HEK293 (cell line): ENCODE data around the gene UGT1A4.

ENCODE experiments used
- CTCF ChIA-PET: fragments of 350-600 bp; formaldehyde crosslinking; extraction: SDS; loops from one replicate; lab custom pipeline; 2021; ENCODE audit warnings: antibody characterized with exemption; lab: Yijun Ruan, JAX
- POLR2A ChIA-PET: fragments of 300-600 bp; formaldehyde crosslinking; extraction: SDS; loops from one replicate; lab custom pipeline; 2020; ENCODE audit warnings: antibody characterized with exemption, inconsistent platforms; lab: Yijun Ruan, JAX
- H3K27ac ChIP-seq: fragments of 200-500 bp; sonication (Bioruptor generic); 2 replicates; pipeline ENCODE4 v1.5.1; 2014; ENCODE audit warnings: low read depth, low read length, control low read depth, inconsistent platforms; ENCODE audit errors: extremely low read depth
- H3K36me3 ChIP-seq, 2 experiments: fragments of 200-500 bp in 1 of 2; sonication (Bioruptor generic) in 1 of 2; 1 replicate in 1 of 2; 2 replicates in 1 of 2; pipeline ENCODE4 v1.5.1; 2014 to 2017; ENCODE audit warnings: inconsistent platforms in 2 of 2, low read length in 2 of 2; ENCODE audit not compliant: control insufficient read depth in 2 of 2, insufficient read depth in 1 of 2
- H3K4me1 ChIP-seq: fragments of 200-500 bp; sonication (Bioruptor generic); 2 replicates; pipeline ENCODE4 v1.5.1; 2014; ENCODE audit warnings: mild to moderate bottlenecking, low read length, inconsistent platforms; ENCODE audit not compliant: control insufficient read depth, insufficient read depth
- H3K4me3 ChIP-seq: 2 replicates; pipeline ENCODE4 v1.5.1; 2011; ENCODE audit warnings: low read depth, mild to moderate bottlenecking, control low read depth, low read length, moderate library complexity
- H3K9me3 ChIP-seq: fragments of 200-500 bp; sonication (Bioruptor generic); 2 replicates; pipeline ENCODE4 v1.5.1; 2014; ENCODE audit warnings: low read depth, low read length, inconsistent platforms; ENCODE audit not compliant: control insufficient read depth, insufficient read depth
- EGR2 ChIP-seq: fragments of 450-650 bp; formaldehyde crosslinking; IDR thresholded peaks from 2 replicates; pipeline ENCODE4 v1.5.1; 2016; ENCODE audit warnings: low read depth, missing biosample characterization, missing genetic modification characterization
- FEZF1 ChIP-seq: fragments of 450-650 bp; formaldehyde crosslinking; IDR thresholded peaks from 2 replicates; pipeline ENCODE4 v1.5.1; 2016; ENCODE audit warnings: missing biosample characterization, missing genetic modification characterization
- GLI2 ChIP-seq: fragments of 450-650 bp; formaldehyde crosslinking; IDR thresholded peaks from 2 replicates; pipeline ENCODE4; 2017; ENCODE audit warnings: missing biosample characterization, missing genetic modification characterization, low read depth, borderline replicate concordance
- GLIS1 ChIP-seq: fragments of 450-650 bp; formaldehyde crosslinking; IDR thresholded peaks from 2 replicates; pipeline ENCODE4 v1.5.1; 2016; ENCODE audit warnings: missing biosample characterization, missing genetic modification characterization
- OVOL3 ChIP-seq: fragments of 450-650 bp; formaldehyde crosslinking; IDR thresholded peaks from 2 replicates; pipeline ENCODE4 v1.5.1; 2016; ENCODE audit warnings: missing biosample characterization, missing genetic modification characterization
- SCRT1 ChIP-seq: fragments of 450-650 bp; formaldehyde crosslinking; IDR thresholded peaks from 2 replicates; pipeline ENCODE4 v1.5.1; 2016; ENCODE audit warnings: missing biosample characterization, missing genetic modification characterization, borderline replicate concordance
- WT1 ChIP-seq: fragments of 450-650 bp; formaldehyde crosslinking; IDR thresholded peaks from 2 replicates; pipeline ENCODE4 v1.5.1; 2016; ENCODE audit warnings: missing biosample characterization, missing genetic modification characterization
- ZBTB20 ChIP-seq: fragments of 450-650 bp; formaldehyde crosslinking; IDR thresholded peaks from 2 replicates; pipeline ENCODE4 v1.5.1; 2016; ENCODE audit warnings: missing biosample characterization, missing genetic modification characterization
- ZFHX2 ChIP-seq: fragments of 450-650 bp; formaldehyde crosslinking; conservative IDR thresholded peaks from 2 replicates; pipeline ENCODE4 v1.5.1; 2016; ENCODE audit warnings: missing biosample characterization, missing genetic modification characterization
- ZNF138 ChIP-seq: fragments of 450-650 bp; formaldehyde crosslinking; IDR thresholded peaks from 2 replicates; pipeline ENCODE4 v1.5.1; 2016; ENCODE audit warnings: missing biosample characterization, missing genetic modification characterization, borderline replicate concordance
- ZNF140 ChIP-seq: fragments of 450-650 bp; formaldehyde crosslinking; IDR thresholded peaks from 2 replicates; pipeline ENCODE4 v1.5.1; 2016; ENCODE audit warnings: missing biosample characterization, missing genetic modification characterization
- ZNF214 ChIP-seq: fragments of 450-650 bp; formaldehyde crosslinking; IDR thresholded peaks from 2 replicates; pipeline ENCODE4 v1.5.1; 2017; ENCODE audit warnings: missing biosample characterization, mild to moderate bottlenecking, missing genetic modification characterization, borderline replicate concordance
- ZNF221 ChIP-seq: fragments of 450-650 bp; formaldehyde crosslinking; IDR thresholded peaks from 2 replicates; pipeline ENCODE4 v1.5.1; 2017; ENCODE audit warnings: missing biosample characterization, missing genetic modification characterization, borderline replicate concordance
- ZNF223 ChIP-seq: fragments of 450-650 bp; formaldehyde crosslinking; IDR thresholded peaks from 2 replicates; pipeline ENCODE4 v1.5.1; 2016; ENCODE audit warnings: missing biosample characterization, missing genetic modification characterization
- ZNF341 ChIP-seq: fragments of 450-650 bp; formaldehyde crosslinking; IDR thresholded peaks from 2 replicates; pipeline ENCODE4; 2016; ENCODE audit warnings: low read depth, missing biosample characterization, missing genetic modification characterization
- ZNF394 ChIP-seq: fragments of 450-650 bp; formaldehyde crosslinking; IDR thresholded peaks from 2 replicates; pipeline ENCODE4 v1.5.1; 2016; ENCODE audit warnings: missing biosample characterization, missing genetic modification characterization, mild to moderate bottlenecking, moderate library complexity, borderline replicate concordance
- ZNF510 ChIP-seq: fragments of 450-650 bp; formaldehyde crosslinking; IDR thresholded peaks from 2 replicates; pipeline ENCODE4 v1.5.1; 2018; ENCODE audit warnings: mild to moderate bottlenecking, missing genetic modification characterization, missing biosample characterization; ENCODE audit not compliant: insufficient replicate concordance
- ZNF555 ChIP-seq: fragments of 450-650 bp; formaldehyde crosslinking; conservative IDR thresholded peaks from 2 replicates; pipeline ENCODE4 v1.5.1; 2017; ENCODE audit warnings: missing biosample characterization, mild to moderate bottlenecking, missing genetic modification characterization, inconsistent platforms
- ZNF692 ChIP-seq: fragments of 450-650 bp; formaldehyde crosslinking; IDR thresholded peaks from 2 replicates; pipeline ENCODE4 v1.5.1; 2016; ENCODE audit warnings: missing biosample characterization, missing genetic modification characterization
- ZNF76 ChIP-seq: fragments of 450-650 bp; formaldehyde crosslinking; IDR thresholded peaks from 2 replicates; pipeline ENCODE4; 2016; ENCODE audit warnings: low read depth, missing biosample characterization, missing genetic modification characterization, borderline replicate concordance
- TF ChIP-seq, protein P1 (sequence below): fragments of 450-650 bp; formaldehyde crosslinking; IDR thresholded peaks from 2 replicates; pipeline ENCODE4 v1.5.1; 2017; ENCODE audit warnings: missing biosample characterization, mild to moderate bottlenecking, missing genetic modification characterization, moderate library complexity
- TF ChIP-seq, protein P2 (sequence below): fragments of 450-650 bp; formaldehyde crosslinking; IDR thresholded peaks from 2 replicates; pipeline ENCODE4 v1.5.1; 2016; ENCODE audit warnings: missing biosample characterization, missing genetic modification characterization
- TF ChIP-seq, protein P3 (sequence below): fragments of 450-650 bp; formaldehyde crosslinking; IDR thresholded peaks from 2 replicates; pipeline ENCODE4 v1.5.1; 2016; ENCODE audit warnings: missing biosample characterization, missing genetic modification characterization
- TF ChIP-seq, protein P4 (sequence below): fragments of 450-650 bp; formaldehyde crosslinking; IDR thresholded peaks from 2 replicates; pipeline ENCODE4 v1.5.1; 2017; ENCODE audit warnings: missing biosample characterization, missing genetic modification characterization
- TF ChIP-seq, protein P5 (sequence below): fragments of 450-650 bp; formaldehyde crosslinking; IDR thresholded peaks from 2 replicates; pipeline ENCODE4 v1.5.1; 2017; ENCODE audit warnings: missing biosample characterization, missing genetic modification characterization

The UGT1A4 gene

DNA sequence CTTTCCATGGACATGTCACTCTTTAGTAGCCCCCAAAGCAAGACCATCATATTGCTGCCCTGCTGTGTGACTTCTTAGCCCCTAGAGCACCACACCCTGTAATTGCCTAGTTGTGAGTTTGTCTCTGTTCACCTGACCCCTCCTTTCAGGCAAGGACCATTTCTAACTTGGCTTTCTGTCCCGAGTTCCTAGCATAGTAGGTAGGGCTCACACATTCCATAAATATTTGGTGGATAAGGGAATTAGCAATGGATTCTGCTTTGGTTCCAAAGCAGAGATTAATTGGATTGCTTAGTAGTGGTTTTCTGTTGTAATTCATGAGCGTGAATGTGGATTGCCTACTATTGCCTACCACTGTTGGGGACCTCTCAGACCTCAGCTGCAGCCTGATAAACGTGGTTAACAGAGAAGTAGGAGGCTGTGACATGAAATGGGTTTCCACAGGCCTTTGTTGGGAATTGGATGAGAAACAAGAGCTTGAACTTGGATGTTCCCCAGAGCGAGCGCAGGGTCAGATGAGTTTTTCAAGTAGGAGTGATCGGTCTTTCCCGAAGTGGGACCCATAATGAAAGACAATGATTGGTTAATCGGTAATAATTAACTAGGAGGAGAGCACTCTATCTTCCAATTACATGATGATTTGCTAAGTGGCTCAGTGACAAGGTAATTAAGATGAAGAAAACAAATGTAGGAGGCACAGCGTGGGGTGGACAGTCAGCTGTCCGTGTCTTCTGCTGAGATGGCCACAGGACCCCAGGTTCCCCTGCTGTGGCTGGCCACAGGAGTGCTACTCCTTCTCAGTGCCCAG lies 28.1 kb downstream of the UGT1A4 start:
- ChIA-PET POLR2A (no interaction called here), CTCF (no interaction called here)
- H3K4me1 ChIP-seq, result no peaks in the 10 kb centered on the region

GRCh38 chr2:233747283-233747544 lies 28.7 kb downstream of the UGT1A4 start:
- Histone ChIP-seq H3K36me3 (no peaks in the 10 kb centered on the region), H3K4me3 (no peak overlapping the region), H3K27ac (no peak overlapping the region), H3K9me3 (no peaks in the 10 kb centered on the region), H3K4me1 (no peaks in the 10 kb centered on the region)
- ChIA-PET POLR2A (no interaction called here), CTCF (no interaction called here)
- TF ChIP-seq, protein P1, sequence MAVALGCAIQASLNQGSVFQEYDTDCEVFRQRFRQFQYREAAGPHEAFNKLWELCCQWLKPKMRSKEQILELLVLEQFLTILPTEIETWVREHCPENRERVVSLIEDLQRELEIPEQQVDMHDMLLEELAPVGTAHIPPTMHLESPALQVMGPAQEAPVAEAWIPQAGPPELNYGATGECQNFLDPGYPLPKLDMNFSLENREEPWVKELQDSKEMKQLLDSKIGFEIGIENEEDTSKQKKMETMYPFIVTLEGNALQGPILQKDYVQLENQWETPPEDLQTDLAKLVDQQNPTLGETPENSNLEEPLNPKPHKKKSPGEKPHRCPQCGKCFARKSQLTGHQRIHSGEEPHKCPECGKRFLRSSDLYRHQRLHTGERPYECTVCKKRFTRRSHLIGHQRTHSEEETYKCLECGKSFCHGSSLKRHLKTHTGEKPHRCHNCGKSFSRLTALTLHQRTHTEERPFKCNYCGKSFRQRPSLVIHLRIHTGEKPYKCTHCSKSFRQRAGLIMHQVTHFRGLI (tag by site-specific recombination), result no peak
- TF ChIP-seq ZNF692 (tag by site-specific recombination), result no peak
- no peak for TF ChIP-seq SCRT1 (tag by site-specific recombination)
- no peak for TF ChIP-seq ZNF555 (tag by site-specific recombination)
- TF ChIP-seq ZBTB20 (tag by site-specific recombination), result no peak
- TF ChIP-seq ZNF221 (tag by site-specific recombination), result no peak
- TF ChIP-seq, protein P2, sequence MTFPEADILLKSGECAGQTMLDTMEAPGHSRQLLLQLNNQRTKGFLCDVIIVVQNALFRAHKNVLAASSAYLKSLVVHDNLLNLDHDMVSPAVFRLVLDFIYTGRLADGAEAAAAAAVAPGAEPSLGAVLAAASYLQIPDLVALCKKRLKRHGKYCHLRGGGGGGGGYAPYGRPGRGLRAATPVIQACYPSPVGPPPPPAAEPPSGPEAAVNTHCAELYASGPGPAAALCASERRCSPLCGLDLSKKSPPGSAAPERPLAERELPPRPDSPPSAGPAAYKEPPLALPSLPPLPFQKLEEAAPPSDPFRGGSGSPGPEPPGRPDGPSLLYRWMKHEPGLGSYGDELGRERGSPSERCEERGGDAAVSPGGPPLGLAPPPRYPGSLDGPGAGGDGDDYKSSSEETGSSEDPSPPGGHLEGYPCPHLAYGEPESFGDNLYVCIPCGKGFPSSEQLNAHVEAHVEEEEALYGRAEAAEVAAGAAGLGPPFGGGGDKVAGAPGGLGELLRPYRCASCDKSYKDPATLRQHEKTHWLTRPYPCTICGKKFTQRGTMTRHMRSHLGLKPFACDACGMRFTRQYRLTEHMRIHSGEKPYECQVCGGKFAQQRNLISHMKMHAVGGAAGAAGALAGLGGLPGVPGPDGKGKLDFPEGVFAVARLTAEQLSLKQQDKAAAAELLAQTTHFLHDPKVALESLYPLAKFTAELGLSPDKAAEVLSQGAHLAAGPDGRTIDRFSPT (tag by site-specific recombination), result no peak
- no peak for TF ChIP-seq GLI2 (tag by site-specific recombination)
- TF ChIP-seq WT1 (tag by site-specific recombination), result no peak
- TF ChIP-seq ZNF76 (tag by site-specific recombination), result no peak
- no peak for TF ChIP-seq FEZF1 (tag by site-specific recombination)
- TF ChIP-seq EGR2 (tag by site-specific recombination), result no peak

More for the DNA sequence above, 28.1 kb downstream of the UGT1A4 start:
- Histone ChIP-seq H3K27ac (no peak overlapping the region), H3K4me3 (no peak overlapping the region), H3K9me3 (no peaks in the 10 kb centered on the region), H3K36me3 (no peaks in the 10 kb centered on the region)
- TF ChIP-seq ZNF394 (tag by site-specific recombination) (no peak), ZNF214 (tag by site-specific recombination) (no peak), ZBTB20 (tag by site-specific recombination) (no peak), ZFHX2 (tag by site-specific recombination) (no peak), ZNF138 (no peak), ZNF510 (tag by site-specific recombination) (no peak), GLIS1 (tag by site-specific recombination) (no peak), ZNF223 (tag by site-specific recombination) (no peak), ZNF140 (tag by site-specific recombination) (no peak), OVOL3 (tag by site-specific recombination) (no peak), ZNF341 (tag by site-specific recombination) (no peak)
- TF ChIP-seq, protein P3, sequence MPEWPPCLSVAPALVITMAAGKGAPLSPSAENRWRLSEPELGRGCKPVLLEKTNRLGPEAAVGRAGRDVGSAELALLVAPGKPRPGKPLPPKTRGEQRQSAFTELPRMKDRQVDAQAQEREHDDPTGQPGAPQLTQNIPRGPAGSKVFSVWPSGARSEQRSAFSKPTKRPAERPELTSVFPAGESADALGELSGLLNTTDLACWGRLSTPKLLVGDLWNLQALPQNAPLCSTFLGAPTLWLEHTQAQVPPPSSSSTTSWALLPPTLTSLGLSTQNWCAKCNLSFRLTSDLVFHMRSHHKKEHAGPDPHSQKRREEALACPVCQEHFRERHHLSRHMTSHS (tag by site-specific recombination), result no peak
- TF ChIP-seq, protein P4, sequence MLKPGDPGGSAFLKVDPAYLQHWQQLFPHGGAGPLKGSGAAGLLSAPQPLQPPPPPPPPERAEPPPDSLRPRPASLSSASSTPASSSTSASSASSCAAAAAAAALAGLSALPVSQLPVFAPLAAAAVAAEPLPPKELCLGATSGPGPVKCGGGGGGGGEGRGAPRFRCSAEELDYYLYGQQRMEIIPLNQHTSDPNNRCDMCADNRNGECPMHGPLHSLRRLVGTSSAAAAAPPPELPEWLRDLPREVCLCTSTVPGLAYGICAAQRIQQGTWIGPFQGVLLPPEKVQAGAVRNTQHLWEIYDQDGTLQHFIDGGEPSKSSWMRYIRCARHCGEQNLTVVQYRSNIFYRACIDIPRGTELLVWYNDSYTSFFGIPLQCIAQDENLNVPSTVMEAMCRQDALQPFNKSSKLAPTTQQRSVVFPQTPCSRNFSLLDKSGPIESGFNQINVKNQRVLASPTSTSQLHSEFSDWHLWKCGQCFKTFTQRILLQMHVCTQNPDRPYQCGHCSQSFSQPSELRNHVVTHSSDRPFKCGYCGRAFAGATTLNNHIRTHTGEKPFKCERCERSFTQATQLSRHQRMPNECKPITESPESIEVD (tag by site-specific recombination), result no peak
- TF ChIP-seq, protein P5, sequence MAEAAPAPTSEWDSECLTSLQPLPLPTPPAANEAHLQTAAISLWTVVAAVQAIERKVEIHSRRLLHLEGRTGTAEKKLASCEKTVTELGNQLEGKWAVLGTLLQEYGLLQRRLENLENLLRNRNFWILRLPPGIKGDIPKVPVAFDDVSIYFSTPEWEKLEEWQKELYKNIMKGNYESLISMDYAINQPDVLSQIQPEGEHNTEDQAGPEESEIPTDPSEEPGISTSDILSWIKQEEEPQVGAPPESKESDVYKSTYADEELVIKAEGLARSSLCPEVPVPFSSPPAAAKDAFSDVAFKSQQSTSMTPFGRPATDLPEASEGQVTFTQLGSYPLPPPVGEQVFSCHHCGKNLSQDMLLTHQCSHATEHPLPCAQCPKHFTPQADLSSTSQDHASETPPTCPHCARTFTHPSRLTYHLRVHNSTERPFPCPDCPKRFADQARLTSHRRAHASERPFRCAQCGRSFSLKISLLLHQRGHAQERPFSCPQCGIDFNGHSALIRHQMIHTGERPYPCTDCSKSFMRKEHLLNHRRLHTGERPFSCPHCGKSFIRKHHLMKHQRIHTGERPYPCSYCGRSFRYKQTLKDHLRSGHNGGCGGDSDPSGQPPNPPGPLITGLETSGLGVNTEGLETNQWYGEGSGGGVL (tag by site-specific recombination), result no peak
